ENCODE measurements around the gene ITGA1. TPM values are rescaled to one million over a fixed set of nuclear protein-coding genes. Genes with fewer than 3 reads are reported as not detected.

ITGA1 gene
- total RNA-seq, 1 experiment from 2014 or later = 26.4 TPM

GRCh38 chr5:52854949-52855348 is 67.2 kb downstream of the ITGA1 start:
- ChIA-PET POLR2A (no interaction called here), CTCF (no interaction called here)
- intact Hi-C loops (cut with micrococcal nuclease; ENCODE audit: unreplicated experiment) = no loop called here
- BruUV-seq (replicated peaks) = no TSS peak
- no peak for TF ChIP-seq CTCF (IDR thresholded peaks at IDR 0.05; ENCODE audit: insufficient read depth in 1 of 2, low read depth in 1 of 2, low read length in 1 of 2, severe bottlenecking in 1 of 2, unreplicated experiment in 1 of 2)
- no peak for DNase-seq
- Mint-ChIP-seq H3K4me1 (ENCODE audit: low read depth, unreplicated experiment) (no peaks in the 10 kb centered on the region), H3K36me3 (ENCODE audit: insufficient read depth, unreplicated experiment) (no peaks in the 10 kb centered on the region), H3K27ac (ENCODE audit: unreplicated experiment) (no peak overlapping the region), H3K9me3 (ENCODE audit: unreplicated experiment) (no peaks in the 10 kb centered on the region), H3K27me3 (ENCODE audit: insufficient read depth, unreplicated experiment) (no peaks in the 10 kb centered on the region), H3K4me3 (ENCODE audit: unreplicated experiment) (no peak overlapping the region)
- Histone ChIP-seq H3K36me3 (ENCODE audit: control insufficient read depth, insufficient read depth, low read length) (no peaks in the 10 kb centered on the region), H3K27me3 (replicated peaks; ENCODE audit: control insufficient read depth, insufficient read depth, low read length) (no peaks in the 10 kb centered on the region), H3K4me3 (ENCODE audit: low read depth, low read length) (no peak overlapping the region), H3K9me3 (no peaks in the 10 kb centered on the region), H3K4me1 (no peaks in the 10 kb centered on the region)

- H3K27ac Mint-ChIP-seq (ENCODE audit: unreplicated experiment) = no peak overlapping the region
- Histone ChIP-seq H3K4me1 (no peaks in the 10 kb centered on the region), H3K27me3 (replicated peaks; ENCODE audit: control insufficient read depth, insufficient read depth, low read length) (no peaks in the 10 kb centered on the region), H3K36me3 (ENCODE audit: control insufficient read depth, insufficient read depth, low read length) (no peaks in the 10 kb centered on the region), H3K4me3 (ENCODE audit: low read depth, low read length) (no peak overlapping the region), H3K9me3 (no peaks in the 10 kb centered on the region)
- no peaks in the 10 kb centered on the region for H3K36me3 Mint-ChIP-seq (ENCODE audit: insufficient read depth, unreplicated experiment)
- POLR2A ChIA-PET = no interaction called here
- no TSS peak for BruUV-seq (replicated peaks)
- H3K27me3 Mint-ChIP-seq (ENCODE audit: insufficient read depth, unreplicated experiment) = no peaks in the 10 kb centered on the region
- no peak overlapping the region for H3K4me3 Mint-ChIP-seq (ENCODE audit: unreplicated experiment)
- no peaks in the 10 kb centered on the region for H3K9me3 Mint-ChIP-seq (ENCODE audit: unreplicated experiment)
- intact Hi-C loops (cut with micrococcal nuclease; ENCODE audit: unreplicated experiment) = no loop called here
- no peak for DNase-seq
- no peaks in the 10 kb centered on the region for H3K4me1 Mint-ChIP-seq (ENCODE audit: low read depth, unreplicated experiment)
- TF ChIP-seq CTCF (IDR thresholded peaks at IDR 0.05; ENCODE audit: insufficient read depth in 1 of 2, low read depth in 1 of 2, low read length in 1 of 2, severe bottlenecking in 1 of 2, unreplicated experiment in 1 of 2) = no peak
- CTCF ChIA-PET = no interaction called here
Measured at GRCh38 chr5:52856564-52856963, 68.8 kb downstream of the ITGA1 start.

GRCh38 chr5:52859628-52860027 is 71.9 kb downstream of the ITGA1 start:
- H3K36me3 ChIP-seq (ENCODE audit: control insufficient read depth, insufficient read depth, low read length) = no peaks in the 10 kb centered on the region
- intact Hi-C loops (cut with micrococcal nuclease; ENCODE audit: unreplicated experiment) = no loop called here
- ChIA-PET CTCF (no interaction called here), POLR2A (no interaction called here)
- no peaks in the 10 kb centered on the region for H3K27me3 ChIP-seq (replicated peaks; ENCODE audit: control insufficient read depth, insufficient read depth, low read length)
- BruUV-seq (replicated peaks) = no TSS peak
- no peak overlapping the region for H3K27ac Mint-ChIP-seq (ENCODE audit: unreplicated experiment)
- H3K4me1 ChIP-seq = peaks cover 12% of the 10 kb centered on the region
- no peak for TF ChIP-seq CTCF (IDR thresholded peaks at IDR 0.05; ENCODE audit: insufficient read depth in 1 of 2, low read depth in 1 of 2, low read length in 1 of 2, severe bottlenecking in 1 of 2, unreplicated experiment in 1 of 2)
- H3K36me3 Mint-ChIP-seq (ENCODE audit: insufficient read depth, unreplicated experiment) = no peaks in the 10 kb centered on the region
- peaks cover 11% of the 10 kb centered on the region for H3K4me1 Mint-ChIP-seq (ENCODE audit: low read depth, unreplicated experiment)
- H3K27me3 Mint-ChIP-seq (ENCODE audit: insufficient read depth, unreplicated experiment) = no peaks in the 10 kb centered on the region
- H3K4me3 ChIP-seq (ENCODE audit: low read depth, low read length) = no peak overlapping the region
- no peaks in the 10 kb centered on the region for H3K9me3 Mint-ChIP-seq (ENCODE audit: unreplicated experiment)
- DNase-seq = no peak
- no peaks in the 10 kb centered on the region for H3K9me3 ChIP-seq
- no peak overlapping the region for H3K4me3 Mint-ChIP-seq (ENCODE audit: unreplicated experiment)

Data from Caco-2 (cell line).